GM21360 (cell line): ENCODE measurements around the gene STXBP2.
A peak's percentile ranks its signal among the peaks of the same experiment; 100 is the strongest.

Source experiments
- ATAC-seq: cut with Tn5 transposase; IDR thresholded peaks from one replicate; pipeline ENCODE4 v1.9.1; 2021; ENCODE audit warnings: mild to moderate bottlenecking, moderate library complexity; ENCODE audit not compliant: unreplicated experiment

Gene STXBP2

DNA sequence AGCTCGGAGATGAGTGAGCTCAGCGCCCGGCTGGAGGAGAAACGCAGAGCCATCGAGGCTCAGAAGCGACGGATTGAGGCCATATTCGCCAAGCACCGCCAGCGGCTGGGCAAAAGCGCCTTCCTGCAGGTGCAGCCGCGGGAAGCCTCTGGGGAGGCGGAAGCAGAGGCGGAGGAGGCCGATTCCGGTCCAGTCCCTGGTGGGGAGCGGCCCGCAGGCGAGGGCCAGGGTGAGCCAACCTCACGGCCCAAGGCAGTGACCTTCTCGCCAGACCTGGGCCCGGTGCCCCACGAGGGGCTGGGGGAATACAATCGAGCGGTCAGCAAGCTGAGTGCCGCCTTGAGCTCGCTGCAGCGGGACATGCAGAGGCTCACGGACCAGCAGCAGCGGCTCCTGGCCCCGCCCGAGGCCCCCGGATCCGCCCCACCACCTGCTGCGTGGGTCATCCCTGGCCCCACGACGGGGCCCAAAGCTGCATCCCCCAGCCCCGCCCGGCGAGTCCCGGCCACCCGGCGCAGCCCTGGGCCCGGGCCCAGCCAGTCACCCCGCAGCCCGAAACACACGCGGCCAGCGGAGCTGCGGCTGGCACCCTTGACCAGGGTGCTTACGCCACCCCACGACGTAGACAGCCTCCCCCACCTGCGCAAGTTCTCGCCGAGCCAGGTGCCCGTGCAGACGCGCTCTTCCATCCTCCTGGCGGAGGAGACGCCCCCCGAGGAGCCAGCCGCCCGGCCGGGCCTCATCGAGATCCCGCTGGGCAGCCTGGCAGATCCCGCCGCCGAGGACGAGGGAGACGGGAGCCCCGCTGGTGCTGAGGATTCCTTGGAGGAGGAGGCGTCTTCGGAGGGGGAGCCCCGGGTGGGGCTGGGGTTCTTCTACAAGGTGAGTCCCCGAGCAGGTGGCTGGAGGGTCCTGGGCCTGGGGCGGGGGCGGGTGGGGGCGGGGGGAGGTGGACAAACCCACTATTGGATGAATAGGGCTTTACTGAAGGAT is 24.3 kb upstream of the STXBP2 start:
- ATAC-seq: no peak

DNA sequence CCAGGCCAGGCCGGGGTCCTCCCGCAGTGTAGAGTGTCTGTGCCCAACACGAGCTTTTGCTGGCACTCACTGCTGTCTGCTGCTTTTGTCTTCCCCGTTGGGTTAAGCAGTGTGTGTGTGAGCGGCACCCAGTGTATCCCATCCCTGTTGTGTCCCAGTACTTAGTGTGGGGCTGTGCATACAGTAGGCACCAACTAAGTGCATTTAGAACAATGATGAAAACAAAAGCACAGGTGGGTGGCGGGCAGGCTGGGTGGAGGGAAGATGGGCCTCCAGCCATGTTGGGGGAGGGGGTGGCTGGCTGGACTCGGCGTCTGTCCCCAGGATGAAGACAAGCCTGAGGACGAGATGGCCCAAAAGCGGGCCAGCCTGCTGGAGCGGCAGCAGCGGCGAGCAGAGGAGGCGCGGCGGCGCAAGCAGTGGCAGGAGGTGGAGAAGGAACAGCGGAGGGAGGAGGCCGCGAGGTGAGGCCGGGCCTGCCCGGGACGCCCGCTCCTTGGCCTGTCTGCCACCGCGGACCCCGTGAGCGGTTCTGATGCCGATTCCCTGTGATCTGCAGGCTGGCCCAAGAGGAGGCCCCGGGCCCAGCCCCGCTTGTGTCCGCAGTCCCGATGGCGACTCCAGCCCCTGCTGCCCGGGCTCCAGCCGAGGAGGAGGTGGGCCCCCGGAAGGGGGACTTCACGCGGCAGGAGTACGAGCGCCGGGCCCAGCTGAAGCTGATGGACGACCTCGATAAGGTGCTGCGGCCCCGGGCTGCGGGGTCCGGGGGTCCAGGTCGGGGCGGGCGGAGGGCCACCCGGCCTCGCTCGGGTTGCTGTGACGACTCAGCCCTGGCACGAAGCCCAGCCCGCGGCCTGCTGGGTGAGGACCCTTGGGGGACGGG is 21.8 kb upstream of the STXBP2 start:
- ATAC-seq: no peak

DNA sequence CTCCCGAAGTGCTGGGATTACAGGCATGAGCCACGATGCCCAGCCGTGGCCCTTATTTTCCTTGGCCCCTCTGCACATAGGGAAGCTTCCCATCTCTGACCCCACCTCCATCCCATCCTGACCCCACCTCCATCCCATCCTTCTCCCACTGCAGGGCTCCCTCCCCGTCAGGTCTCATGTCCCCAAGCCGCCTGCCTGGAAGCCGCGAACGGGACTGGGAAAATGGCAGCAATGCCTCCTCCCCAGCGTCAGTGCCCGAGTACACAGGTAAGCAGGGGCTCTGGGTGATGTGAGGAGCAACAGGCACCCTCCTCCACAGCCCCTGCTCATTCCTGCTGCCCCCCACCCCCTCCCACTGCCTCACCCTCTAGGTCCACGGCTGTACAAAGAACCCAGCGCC is 19.7 kb upstream of the STXBP2 start:
- no peak for ATAC-seq

DNA sequence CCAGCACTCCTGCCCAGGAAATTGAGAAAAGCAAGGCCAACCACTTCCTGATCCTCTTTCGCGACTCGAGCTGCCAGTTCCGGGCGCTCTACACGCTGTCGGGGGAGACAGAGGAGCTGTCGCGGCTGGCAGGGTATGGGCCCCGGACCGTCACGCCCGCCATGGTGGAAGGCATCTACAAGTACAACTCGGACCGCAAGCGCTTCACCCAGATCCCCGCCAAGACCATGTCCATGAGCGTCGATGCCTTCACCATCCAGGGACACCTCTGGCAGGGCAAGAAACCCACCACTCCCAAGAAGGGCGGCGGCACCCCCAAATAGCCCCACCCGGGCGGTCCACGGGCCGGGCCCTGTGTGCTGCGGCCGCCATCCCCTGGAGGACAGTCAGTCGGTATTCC is 19.2 kb upstream of the STXBP2 start:
- ATAC-seq: no peak

DNA sequence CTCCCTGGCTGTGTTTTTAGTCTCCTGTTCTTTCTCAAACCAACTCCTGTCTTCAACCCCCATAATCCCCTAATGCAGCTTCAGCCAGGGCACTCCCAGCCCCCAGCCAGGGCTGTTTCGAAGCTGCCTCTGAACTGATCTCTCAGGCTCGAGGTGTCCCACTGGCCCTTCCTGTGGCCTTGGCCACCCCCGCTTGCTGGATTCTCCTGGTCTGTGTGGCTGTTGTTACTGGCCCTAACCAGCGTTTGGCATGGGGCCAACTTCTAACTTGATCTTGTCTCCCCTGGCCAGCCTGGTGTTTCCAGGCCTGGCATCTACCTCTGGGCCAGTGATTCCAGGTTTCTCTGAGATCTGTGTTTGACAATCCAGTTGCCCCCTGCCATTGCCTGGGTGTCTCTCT is 18.6 kb upstream of the STXBP2 start:
- no peak for ATAC-seq

DNA sequence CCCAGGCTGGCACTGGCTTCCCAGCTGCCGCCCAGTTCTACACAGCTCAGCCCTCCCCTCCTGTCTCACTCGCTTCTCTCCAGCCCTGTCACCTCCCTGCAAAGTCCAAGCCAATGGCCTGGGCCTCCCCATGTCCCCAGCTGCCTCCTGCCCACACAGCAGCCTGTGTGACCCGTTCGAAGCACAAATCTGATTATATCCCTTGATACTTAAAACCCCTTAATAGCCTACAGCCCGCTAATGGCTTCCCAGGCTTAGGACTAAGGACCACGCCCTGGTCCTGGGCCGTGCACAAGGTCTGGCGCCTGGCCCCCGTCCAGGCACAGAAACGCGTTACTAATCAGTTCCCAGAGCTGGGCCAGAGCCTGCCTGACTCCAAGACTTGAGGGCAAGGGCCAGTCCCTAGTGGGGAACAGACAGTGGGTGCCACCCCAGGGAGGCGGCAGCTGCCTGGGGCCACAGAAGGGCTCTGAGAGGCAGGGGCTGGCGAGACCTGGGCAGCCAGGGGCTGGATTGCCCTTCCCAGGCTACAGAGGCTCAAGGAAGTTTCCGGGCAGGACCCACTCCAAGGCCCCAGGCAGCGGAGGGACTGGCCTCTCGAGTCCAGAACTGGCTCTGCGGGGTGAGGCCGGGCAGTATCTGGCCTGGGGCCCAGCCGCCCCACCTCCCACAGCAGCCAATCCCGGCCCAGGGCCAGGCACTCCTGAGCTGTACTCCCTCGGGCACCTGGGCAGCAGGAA is 18.0 kb upstream of the STXBP2 start:
- no peak for ATAC-seq

DNA sequence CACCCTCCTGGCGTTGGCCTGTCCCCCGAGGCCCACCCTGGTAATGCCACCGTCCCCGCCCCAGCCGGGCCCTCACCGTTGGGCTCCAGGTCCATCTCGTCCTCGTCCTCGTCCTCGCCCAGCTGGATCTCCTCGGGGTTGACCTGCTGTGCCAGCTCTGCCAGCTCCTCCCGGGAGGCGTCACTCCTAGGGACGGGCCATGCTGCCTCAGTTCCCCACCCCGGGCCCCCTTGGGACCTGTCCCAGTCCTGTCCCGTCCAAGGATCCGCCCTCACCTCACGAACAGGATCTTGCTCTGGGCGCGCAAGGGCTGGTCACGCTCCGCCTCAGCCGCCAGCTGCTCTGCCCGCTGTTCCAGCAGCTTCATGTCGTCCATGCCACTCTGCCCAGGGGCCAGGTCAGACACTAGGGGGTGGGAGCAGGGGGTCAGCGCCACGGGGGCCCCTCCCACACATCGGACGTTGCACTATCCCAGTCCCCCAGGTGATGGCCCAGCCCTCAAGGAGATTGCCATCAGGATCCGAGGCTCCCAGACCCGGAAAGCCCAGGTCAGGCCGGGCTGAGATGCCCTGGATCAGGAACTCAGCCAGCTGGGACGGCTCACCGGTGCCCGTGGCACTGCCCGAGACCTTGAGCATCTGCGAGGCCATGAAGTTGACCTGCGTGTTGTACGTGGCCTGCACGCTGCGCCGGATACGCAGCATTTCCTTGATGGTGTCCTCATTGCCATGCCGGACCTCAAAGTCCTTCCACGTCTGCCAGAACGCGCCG is 17.1 kb upstream of the STXBP2 start:
- ATAC-seq: no peak

DNA sequence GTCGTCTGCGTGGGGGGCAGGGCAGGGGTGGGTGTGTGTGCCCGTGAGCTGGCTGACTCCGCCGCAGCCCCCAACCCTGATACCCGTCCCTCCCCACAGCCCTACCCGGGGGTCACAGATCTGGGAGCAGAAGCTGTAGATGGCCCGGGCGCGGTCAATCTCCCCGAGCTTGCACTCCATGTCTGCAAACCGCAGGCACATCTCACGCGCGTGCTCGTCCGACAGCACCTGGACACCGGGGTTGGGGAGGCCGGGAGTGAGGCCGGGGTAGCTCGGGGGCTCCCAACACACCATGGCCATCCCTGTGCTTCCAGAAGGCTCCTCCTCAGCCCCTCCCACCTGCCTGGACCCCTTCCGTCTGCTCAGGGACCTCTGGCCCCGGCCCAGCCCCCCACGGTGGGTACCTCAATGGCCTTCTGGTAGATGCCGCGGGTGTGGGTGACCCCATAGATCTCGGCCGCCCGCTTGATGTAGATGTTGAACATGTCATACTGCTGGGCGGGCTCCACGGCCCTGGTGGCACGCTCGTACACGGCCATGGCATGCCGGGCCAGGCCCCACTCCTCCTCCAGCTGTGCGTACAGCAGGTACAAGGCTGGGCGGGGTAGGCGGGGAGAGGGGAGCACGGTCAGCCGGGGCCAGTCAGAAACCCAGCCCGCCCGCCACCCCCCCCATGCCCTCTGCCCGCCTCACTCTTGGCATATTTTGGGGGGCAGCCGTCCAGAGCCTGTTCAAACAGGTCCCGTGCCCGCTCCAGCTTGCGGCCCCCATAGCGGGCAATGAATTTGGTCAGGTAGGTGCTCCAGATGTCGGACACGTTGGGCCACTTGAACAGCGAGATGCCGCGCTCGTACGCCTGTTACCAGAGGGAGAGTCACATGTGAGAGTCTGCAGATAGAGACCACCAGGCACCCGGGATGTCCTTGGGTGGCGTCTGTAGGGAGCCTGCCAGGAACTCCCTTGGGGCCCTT is 16.2 kb upstream of the STXBP2 start:
- ATAC-seq: no peak

DNA sequence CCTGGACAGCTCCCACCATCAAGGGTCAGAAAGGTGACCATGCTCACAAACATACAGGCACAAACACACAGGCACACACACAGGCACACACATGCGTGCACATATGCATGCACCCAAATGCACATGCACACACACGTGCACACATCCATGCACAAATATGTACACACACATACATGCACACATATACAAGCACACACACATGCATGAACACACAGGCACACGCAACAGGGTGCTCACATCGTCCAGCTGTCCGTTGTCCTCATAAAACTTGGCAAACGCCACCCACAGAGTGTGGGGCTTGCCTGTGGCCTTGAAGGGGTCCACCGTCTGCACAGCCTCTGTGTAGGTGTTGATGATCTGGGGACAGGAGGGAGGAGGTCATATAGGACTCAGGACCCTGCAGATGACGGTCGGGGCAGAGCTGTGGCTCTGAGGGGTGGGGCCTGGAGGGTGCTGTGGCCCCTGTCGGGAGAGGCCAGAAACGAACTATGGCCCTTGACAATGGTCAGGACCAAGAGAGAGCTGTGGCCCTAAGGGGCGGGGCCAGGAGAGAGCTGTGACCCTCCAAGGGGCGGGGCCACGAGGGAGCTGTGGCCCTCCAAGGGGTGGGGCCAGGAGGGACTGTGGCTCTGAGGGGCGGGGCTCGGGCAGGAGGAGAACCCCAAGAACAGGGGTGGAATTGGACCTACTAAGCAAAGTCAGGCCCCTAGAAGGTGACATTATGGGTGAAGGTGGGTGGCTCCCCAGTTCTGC is 13.8 kb upstream of the STXBP2 start:
- no peak for ATAC-seq

DNA sequence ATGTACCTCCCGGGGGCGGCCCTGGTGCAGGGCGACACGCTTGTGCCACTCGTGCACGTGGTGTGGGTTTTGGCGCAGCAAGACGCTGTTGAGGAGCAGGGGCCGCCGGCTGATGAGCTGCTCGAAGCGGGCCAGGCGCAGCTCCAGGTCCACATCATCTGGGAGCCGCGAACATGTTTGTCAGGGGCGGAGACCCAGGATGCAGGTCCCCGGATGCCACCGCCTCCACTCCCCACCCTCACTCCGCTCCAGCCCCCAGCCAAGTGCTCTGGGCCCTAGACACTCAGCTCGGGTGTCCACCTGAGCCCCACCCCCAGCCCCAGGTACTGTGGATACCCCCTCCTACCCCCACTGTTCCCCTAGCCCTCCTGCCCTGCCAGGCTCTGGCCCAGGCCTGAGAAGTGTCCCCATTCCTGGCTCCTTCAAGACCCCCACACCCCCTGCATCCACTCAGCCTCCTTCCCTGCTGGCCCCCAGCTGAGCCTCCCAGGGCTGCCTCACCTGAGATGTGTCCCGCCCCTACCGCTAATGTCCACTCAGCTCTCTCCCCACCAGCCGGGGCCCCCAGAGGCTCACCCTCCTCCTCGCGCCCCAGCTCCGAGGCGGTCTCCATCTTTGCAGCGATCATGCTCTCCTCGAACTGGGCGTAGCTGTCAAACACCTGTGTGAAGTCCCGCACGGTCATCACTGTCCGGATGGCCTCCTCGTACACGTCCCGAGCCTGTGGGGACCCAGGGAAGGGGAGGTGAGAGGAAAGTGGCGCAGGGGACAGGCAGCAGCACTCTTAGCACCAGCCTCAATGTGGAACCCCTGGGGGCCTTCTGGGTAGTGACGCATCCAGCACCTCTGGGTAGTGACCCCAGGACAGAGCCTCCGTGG is 12.9 kb upstream of the STXBP2 start:
- no peak for ATAC-seq

DNA sequence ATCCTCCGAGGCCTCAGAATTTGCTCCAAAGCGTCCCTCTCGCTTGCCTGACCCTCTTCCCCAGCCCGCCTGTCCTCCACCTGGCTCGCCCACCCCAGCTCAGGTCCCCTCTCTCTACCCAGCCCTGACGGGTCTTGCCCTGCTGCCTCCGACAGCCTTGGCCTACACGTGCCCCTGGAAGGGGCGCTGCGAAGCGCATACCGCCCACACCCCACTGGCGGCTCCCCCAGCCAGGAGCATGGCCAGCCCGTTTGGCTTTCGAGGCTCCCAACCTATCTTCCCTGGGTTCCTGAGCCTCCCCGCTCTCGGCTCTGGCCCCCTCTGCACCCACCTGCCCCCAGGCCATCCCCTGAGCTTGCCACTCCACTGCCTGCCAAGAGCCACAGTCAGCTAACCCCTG is 12.1 kb upstream of the STXBP2 start:
- ATAC-seq: no peak

DNA sequence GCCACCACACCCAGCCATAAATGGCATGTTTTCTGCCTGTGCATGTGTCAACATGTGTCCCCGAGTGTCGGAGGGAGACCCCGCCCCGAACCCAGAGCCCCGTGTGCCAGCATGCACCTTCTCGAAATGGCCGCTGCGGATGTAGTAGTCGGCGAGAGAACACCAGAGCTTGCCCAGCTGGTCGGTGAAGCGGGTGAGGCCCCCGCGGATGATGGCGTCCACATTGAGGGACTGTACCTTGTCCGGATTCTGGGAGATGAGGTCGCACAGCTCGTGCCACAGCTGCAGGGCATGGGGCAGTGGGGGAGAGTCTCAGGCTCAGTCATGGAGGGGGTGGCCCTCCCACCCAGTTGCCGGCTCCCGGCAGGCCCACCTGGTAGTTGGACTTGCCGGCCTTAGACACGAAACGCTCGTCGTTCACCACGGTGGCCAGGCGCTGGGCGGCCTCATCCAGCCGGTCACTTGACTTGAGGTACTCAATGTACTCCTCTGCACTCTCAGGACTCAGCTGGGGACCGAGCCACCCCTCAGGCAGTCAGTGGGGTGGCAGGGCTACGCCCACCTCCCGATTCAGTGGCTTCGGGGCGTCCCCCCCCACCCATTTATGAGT is 11.0 kb upstream of the STXBP2 start:
- no peak for ATAC-seq

DNA sequence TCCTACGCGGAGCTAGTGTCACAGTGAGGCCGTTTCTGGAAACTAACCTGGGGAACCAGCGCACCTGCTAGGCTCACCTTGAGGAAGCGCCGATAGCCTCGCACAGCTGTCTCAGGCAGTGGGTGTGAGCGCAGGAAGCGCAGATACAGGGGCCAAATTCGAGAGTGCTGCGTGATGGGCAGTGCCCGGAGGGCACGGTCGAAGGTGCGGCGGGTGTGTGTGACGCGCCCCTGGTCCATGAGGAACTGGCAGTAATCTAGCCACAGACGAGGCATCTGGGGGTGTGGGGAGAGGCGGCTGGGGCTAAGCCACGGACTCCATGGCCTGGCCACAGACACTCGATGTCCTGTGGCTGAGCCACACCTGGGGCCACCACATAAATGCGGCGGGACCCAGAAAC is 9.7 kb upstream of the STXBP2 start:
- ATAC-seq: no peak

DNA sequence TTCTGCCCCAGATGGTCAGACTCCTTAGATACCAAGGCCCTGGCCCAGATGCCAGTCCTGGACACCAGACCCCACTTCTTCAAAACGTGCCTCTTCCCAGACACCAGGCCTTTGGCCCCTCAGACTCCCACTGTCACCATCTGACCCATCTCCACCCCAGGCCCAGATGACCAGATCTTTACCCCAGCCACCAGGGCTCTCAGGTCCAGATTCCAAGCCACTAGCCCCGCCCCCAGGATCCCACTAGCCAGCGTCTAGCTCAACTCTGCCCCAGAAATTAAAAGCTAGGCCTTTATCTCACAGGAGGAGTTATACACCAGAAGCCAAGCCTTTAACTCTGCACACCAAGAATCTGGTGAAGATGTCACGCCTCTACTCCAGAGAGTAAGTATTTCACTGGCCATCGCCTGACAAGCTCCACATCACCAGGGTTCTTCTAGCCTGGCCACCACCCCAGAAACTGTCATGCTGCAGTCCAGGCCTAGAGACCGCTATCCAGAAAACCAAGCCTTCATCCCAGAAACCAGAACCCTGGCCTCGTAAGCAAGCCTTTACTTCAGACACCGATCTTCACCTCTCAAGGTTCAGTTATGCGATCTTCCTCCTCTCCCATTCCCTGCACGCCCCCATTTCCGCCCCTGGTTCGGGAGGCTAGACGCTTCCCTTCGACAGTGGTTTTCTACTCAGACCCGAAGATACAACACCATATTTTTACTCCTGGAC is 8.2 kb upstream of the STXBP2 start:
- ATAC-seq: no peak

DNA sequence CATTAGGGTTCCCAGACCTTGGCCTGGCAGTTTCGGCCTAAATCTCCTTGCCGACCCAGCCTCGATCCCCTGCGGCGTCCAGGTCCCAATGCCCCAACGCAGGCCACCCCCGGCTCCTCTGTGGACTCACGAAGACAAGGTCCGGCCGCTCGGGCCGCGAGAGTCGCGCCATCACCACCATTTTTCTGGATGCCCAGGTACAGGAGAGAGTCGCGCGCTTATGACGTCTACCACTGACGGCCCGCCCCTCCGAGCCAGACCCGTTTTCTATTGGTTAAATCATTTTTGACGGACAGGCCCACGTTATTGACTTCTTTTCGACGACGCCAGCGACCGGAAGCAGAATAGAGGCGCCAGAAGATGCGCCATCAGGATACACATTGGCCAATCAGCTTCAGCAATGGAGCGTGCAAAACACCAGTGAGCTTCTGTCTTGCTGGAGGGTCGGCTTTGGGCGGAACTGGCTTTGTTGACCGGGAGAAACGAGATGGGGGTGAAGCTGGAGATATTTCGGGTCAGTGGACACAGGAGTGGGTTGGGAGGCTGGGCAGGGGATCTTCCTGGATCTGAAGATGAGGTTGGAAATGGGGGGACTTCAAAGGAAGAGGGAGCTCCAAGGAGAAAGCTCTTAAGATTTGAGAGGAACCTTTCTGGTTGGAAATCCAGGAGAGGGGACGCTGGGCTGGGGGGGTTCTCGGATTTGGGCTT is 7.4 kb upstream of the STXBP2 start, which contains the start of the genes PET100 and XAB2:
Gene PET100 (plus strand): TSS at position 447 of the 708 bp plus-strand sequence. CDS start 41 bp downstream, at position 488.
Gene XAB2 (minus strand): TSS at position 199 of the 708 bp plus-strand sequence. CDS start 18 bp downstream, at position 181.
- peak; percentile 85 for ATAC-seq
